AG09309 (cell line): ENCODE measurements around the gene SLCO3A1.

ENCODE experiments used
- DNase-seq: peaks from one replicate; pipeline ENCODE4 v3.0.0-alpha.2; 2010; ENCODE audit warnings: low read depth
- H3K4me3 ChIP-seq: 2 replicates; pipeline ENCODE4 v1.5.1; 2011; ENCODE audit warnings: mild to moderate bottlenecking, low read depth, low read length, moderate library complexity; ENCODE audit not compliant: control insufficient read depth
- CTCF ChIP-seq: IDR thresholded peaks from 2 replicates; pipeline ENCODE4 v1.5.1; 2011; ENCODE audit warnings: mild to moderate bottlenecking, low read depth, low read length, inconsistent platforms; ENCODE audit not compliant: insufficient read depth, control insufficient read depth; ENCODE audit errors: missing control alignments

SLCO3A1 gene

GRCh38 chr15:91919014-91919534 is 65.6 kb downstream of the SLCO3A1 start:
- H3K4me3 ChIP-seq, result no peak overlapping the region
- DNase-seq, result no peak
- no peak for TF ChIP-seq CTCF

- DNase-seq, result no peak
- no peak overlapping the region for H3K4me3 ChIP-seq
- TF ChIP-seq CTCF, result no peak
These were observed 67.8 kb downstream of the SLCO3A1 start for GRCh38 chr15:91921188-91921842.

GRCh38 chr15:91921843-91922198 is 68.3 kb downstream of the SLCO3A1 start:
- no peak for DNase-seq
- H3K4me3 ChIP-seq, result no peak overlapping the region
- TF ChIP-seq CTCF, result no peak

GRCh38 chr15:91922646-91923547 is 69.4 kb downstream of the SLCO3A1 start:
- no peak overlapping the region for H3K4me3 ChIP-seq
- TF ChIP-seq CTCF, result no peak
- no peak for DNase-seq

- no peak for DNase-seq
- no peak overlapping the region for H3K4me3 ChIP-seq
- no peak for TF ChIP-seq CTCF
These were observed 70.7 kb downstream of the SLCO3A1 start for GRCh38 chr15:91924183-91924582.

- no peak overlapping the region for H3K4me3 ChIP-seq
These were observed 71.5 kb downstream of the SLCO3A1 start for GRCh38 chr15:91924837-91925495.

More at GRCh38 chr15:91924837-91925495, 71.5 kb downstream of the SLCO3A1 start:
- DNase-seq, result no peak
- no peak for TF ChIP-seq CTCF
